ENCODE data around the gene NKD1.

Gene NKD1

GRCh38 chr16:50539053-50539695, 9.0 kb upstream of the NKD1 start:
- DNase-seq: no peak

GRCh38 chr16:50539822-50540710, 8.1 kb upstream of the NKD1 start:
- no peak for DNase-seq

- no peak for DNase-seq
These were observed 7.5 kb upstream of the NKD1 start for GRCh38 chr16:50540711-50541007.

GRCh38 chr16:50542703-50543102, 5.5 kb upstream of the NKD1 start:
- DNase-seq: no peak

- no peak for DNase-seq
These were observed 2.1 kb upstream of the NKD1 start for GRCh38 chr16:50546125-50546524.

GRCh38 chr16:50547340-50548124, 664 bp upstream of the NKD1 start:
- DNase-seq: no peak

- no peak for DNase-seq
These were observed 839 bp downstream of the NKD1 start for GRCh38 chr16:50548909-50549560.

GRCh38 chr16:50549561-50549915, 1.3 kb downstream of the NKD1 start:
- no peak for DNase-seq

GRCh38 chr16:50550035-50550434, 1.8 kb downstream of the NKD1 start:
- DNase-seq: no peak

GRCh38 chr16:50550866-50551641, 2.9 kb downstream of the NKD1 start:
- DNase-seq: no peak

- no peak for DNase-seq
These were observed 4.4 kb downstream of the NKD1 start for GRCh38 chr16:50552476-50553101.

GRCh38 chr16:50553182-50553710, 5.0 kb downstream of the NKD1 start:
- DNase-seq: no peak

- DNase-seq: no peak
These were observed 5.7 kb downstream of the NKD1 start for GRCh38 chr16:50553731-50554360.

GRCh38 chr16:50555269-50555875, 7.2 kb downstream of the NKD1 start:
- no peak for DNase-seq

GRCh38 chr16:50555952-50556673, 7.9 kb downstream of the NKD1 start:
- no peak for DNase-seq

GRCh38 chr16:50557046-50557445, 8.8 kb downstream of the NKD1 start:
- no peak for DNase-seq

GRCh38 chr16:50558913-50559312, 10.7 kb downstream of the NKD1 start:
- DNase-seq: no peak

GRCh38 chr16:50559342-50559741, 11.1 kb downstream of the NKD1 start:
- no peak for DNase-seq

GRCh38 chr16:50559804-50560514, 11.8 kb downstream of the NKD1 start:
- DNase-seq: no peak
